ENCODE results near the gene KIF13A. TPM values are rescaled to one million over a fixed set of nuclear protein-coding genes. Genes with fewer than 3 reads are reported as not detected.
A peak's percentile ranks its signal among the peaks of the same experiment; 100 is the strongest.
"Not testable (repeated sequence)": the region's sequence is repeated elsewhere in the genome, so short reads cannot be mapped to it uniquely, and the experiment has no call there.

The KIF13A gene
- under 1 TPM in 1 of 2 donors, not detected in 1; 0.45 TPM for total RNA-seq

GRCh38 chr6:17987447-17987696 is at the start of gene KIF13A:
TSS of gene KIF13A (minus strand) at chr6:17987635. CDS start at chr6:17987463, 172 bp downstream.
- peaks cover 9% of the 10 kb centered on the region for H3K4me1 Mint-ChIP-seq
- H3K36me3 Mint-ChIP-seq (ENCODE audit: low read depth), result peaks cover 5% of the 10 kb centered on the region
- no peak within 1 kb of the TSS for H3K27ac Mint-ChIP-seq
- H3K4me3 Mint-ChIP-seq, result peak within 1 kb of the TSS; percentile 76
- ATAC-seq (replicated peaks), result no peak
- no peaks in the 10 kb centered on the region for H3K9me3 Mint-ChIP-seq
- peaks cover 50% of the 10 kb centered on the region for H3K27me3 Mint-ChIP-seq

DNA sequence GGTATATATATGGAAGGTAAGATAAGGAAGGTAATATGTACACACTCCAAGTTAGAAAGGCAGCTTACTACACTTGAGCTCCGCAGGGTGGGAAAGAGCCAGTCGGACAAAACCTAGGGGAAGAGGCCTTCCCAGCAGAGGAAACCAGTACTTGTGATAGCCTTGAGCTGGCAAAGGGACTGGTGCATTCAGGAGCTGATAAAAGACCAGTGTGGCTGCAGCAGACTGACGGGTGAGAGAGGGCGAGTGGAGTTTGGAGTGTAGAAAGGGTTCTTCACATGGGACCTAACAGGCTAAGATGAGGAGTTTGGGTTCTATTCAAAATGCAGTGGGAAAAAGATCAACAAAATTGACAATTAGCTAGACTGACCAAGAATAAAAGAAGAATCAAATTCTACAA is 49.3 kb upstream of the KIF13A start:
- no peaks in the 10 kb centered on the region for H3K4me1 Mint-ChIP-seq
- ATAC-seq (replicated peaks), result no peak
- no peak overlapping the region for H3K4me3 Mint-ChIP-seq
- H3K27me3 Mint-ChIP-seq, result peaks cover 10% of the 10 kb centered on the region
- H3K9me3 Mint-ChIP-seq, result no peaks in the 10 kb centered on the region
- no peak overlapping the region for H3K27ac Mint-ChIP-seq
- no peaks in the 10 kb centered on the region for H3K36me3 Mint-ChIP-seq (ENCODE audit: low read depth)

- no peaks in the 10 kb centered on the region for H3K9me3 Mint-ChIP-seq
- H3K4me3 Mint-ChIP-seq, result no peak overlapping the region
- peaks cover 13% of the 10 kb centered on the region for H3K27me3 Mint-ChIP-seq
- H3K36me3 Mint-ChIP-seq (ENCODE audit: low read depth), result no peaks in the 10 kb centered on the region
- no peak overlapping the region for H3K27ac Mint-ChIP-seq
- H3K4me1 Mint-ChIP-seq, result no peaks in the 10 kb centered on the region
- no peak for ATAC-seq (replicated peaks)
These were observed 48.0 kb upstream of the KIF13A start for GRCh38 chr6:18035330-18035854.

DNA sequence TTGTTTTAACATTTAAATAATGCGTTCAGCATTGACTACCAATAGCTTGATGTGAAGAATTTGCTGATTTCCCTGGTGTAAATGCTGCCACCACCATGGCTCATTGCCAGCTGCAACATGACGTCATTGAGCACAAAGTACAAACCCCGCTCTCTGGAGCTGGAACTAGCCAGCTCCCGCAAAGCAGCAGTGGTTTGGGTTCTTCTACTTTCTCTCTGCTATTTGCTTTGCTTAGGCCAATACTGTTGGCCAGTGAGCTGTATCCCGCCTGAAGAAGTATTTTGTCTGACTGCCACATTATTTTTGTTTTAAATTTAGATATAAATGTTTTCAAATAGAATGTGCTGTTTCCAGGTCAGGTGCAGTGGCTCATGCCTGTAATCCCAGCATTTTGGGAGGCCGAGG is 47.4 kb upstream of the KIF13A start:
- Mint-ChIP-seq H3K36me3 (ENCODE audit: low read depth) (no peaks in the 10 kb centered on the region), H3K4me3 (no peak overlapping the region), H3K9me3 (no peaks in the 10 kb centered on the region), H3K27ac (no peak overlapping the region), H3K27me3 (peaks cover 13% of the 10 kb centered on the region), H3K4me1 (no peaks in the 10 kb centered on the region)
- no peak for ATAC-seq (replicated peaks)

GRCh38 chr6:18031680-18032256 is 44.3 kb upstream of the KIF13A start:
- H3K36me3 Mint-ChIP-seq (ENCODE audit: low read depth), result no peaks in the 10 kb centered on the region
- no peak overlapping the region for H3K27ac Mint-ChIP-seq
- ATAC-seq (replicated peaks), result no peak
- H3K4me3 Mint-ChIP-seq, result no peak overlapping the region
- H3K27me3 Mint-ChIP-seq, result peaks cover 12% of the 10 kb centered on the region
- no peaks in the 10 kb centered on the region for H3K9me3 Mint-ChIP-seq
- no peaks in the 10 kb centered on the region for H3K4me1 Mint-ChIP-seq

GRCh38 chr6:18031189-18031588 is 43.8 kb upstream of the KIF13A start:
- Mint-ChIP-seq H3K4me3 (no peak overlapping the region), H3K9me3 (no peaks in the 10 kb centered on the region), H3K4me1 (no peaks in the 10 kb centered on the region), H3K36me3 (ENCODE audit: low read depth) (no peaks in the 10 kb centered on the region), H3K27ac (no peak overlapping the region), H3K27me3 (peaks cover 9% of the 10 kb centered on the region)
- no peak for ATAC-seq (replicated peaks)

- H3K27me3 Mint-ChIP-seq, result peaks cover 9% of the 10 kb centered on the region
- H3K36me3 Mint-ChIP-seq (ENCODE audit: low read depth), result no peaks in the 10 kb centered on the region
- H3K27ac Mint-ChIP-seq, result no peak overlapping the region
- ATAC-seq (replicated peaks), result no peak
- no peaks in the 10 kb centered on the region for H3K4me1 Mint-ChIP-seq
- H3K9me3 Mint-ChIP-seq, result no peaks in the 10 kb centered on the region
- no peak overlapping the region for H3K4me3 Mint-ChIP-seq
These were observed 40.9 kb upstream of the KIF13A start for GRCh38 chr6:18028332-18028731.

GRCh38 chr6:18025596-18025995 is 38.2 kb upstream of the KIF13A start:
- Mint-ChIP-seq H3K27ac (no peak overlapping the region), H3K27me3 (no peaks in the 10 kb centered on the region), H3K9me3 (no peaks in the 10 kb centered on the region), H3K4me1 (no peaks in the 10 kb centered on the region), H3K4me3 (no peak overlapping the region), H3K36me3 (ENCODE audit: low read depth) (no peaks in the 10 kb centered on the region)
- ATAC-seq (replicated peaks), result no peak

GRCh38 chr6:18024876-18025275 is 37.4 kb upstream of the KIF13A start:
- Mint-ChIP-seq H3K27ac (no peak overlapping the region), H3K4me3 (no peak overlapping the region), H3K4me1 (no peaks in the 10 kb centered on the region), H3K27me3 (no peaks in the 10 kb centered on the region), H3K36me3 (ENCODE audit: low read depth) (no peaks in the 10 kb centered on the region), H3K9me3 (no peaks in the 10 kb centered on the region)
- no peak for ATAC-seq (replicated peaks)

GRCh38 chr6:18023891-18024290 is 36.5 kb upstream of the KIF13A start:
- Mint-ChIP-seq H3K4me1 (no peaks in the 10 kb centered on the region), H3K4me3 (no peak overlapping the region), H3K36me3 (ENCODE audit: low read depth) (no peaks in the 10 kb centered on the region), H3K27me3 (no peaks in the 10 kb centered on the region), H3K9me3 (no peaks in the 10 kb centered on the region), H3K27ac (no peak overlapping the region)
- ATAC-seq (replicated peaks), result no peak

GRCh38 chr6:18022398-18023231 is 35.2 kb upstream of the KIF13A start:
- Mint-ChIP-seq H3K4me3 (no peak overlapping the region), H3K36me3 (ENCODE audit: low read depth) (no peaks in the 10 kb centered on the region), H3K4me1 (no peaks in the 10 kb centered on the region), H3K27me3 (peaks cover 2% of the 10 kb centered on the region), H3K9me3 (no peaks in the 10 kb centered on the region), H3K27ac (no peak overlapping the region)
- ATAC-seq (replicated peaks), result no peak

DNA sequence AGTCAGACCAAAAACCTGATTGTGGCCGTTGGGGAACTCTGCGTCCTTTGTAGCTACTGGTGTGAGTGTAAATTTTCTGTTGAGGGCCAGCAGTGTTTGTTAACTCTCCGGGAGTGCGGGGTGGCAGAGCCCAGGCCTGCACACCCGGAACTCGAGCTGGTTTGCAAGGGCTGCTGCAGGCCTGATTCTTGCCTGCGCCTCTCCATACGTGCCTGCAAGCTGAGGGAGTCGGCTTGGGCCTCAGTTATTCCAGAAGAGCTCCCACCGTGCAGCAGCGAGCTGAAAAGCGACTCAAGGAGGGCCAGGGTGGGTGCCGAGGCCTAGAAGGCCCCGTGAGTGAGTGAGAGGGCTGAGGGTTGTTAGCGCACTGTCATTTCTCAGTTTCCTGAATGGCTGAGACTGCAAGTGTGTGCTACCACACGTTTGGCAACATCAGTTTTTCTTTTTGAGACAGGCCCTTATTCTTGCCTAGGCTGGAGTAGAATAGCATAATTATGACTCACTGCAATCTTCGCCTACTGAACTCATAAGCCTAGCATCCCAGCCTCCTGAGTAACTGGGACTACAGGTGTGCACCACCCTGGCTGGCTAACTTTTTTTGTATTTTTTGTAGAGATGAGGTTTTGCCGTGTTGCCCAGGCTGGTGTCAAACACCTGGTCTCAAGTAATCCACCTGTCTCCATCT is 33.9 kb upstream of the KIF13A start:
- no peak for ATAC-seq (replicated peaks)
- no peaks in the 10 kb centered on the region for H3K36me3 Mint-ChIP-seq (ENCODE audit: low read depth)
- peaks cover 2% of the 10 kb centered on the region for H3K27me3 Mint-ChIP-seq
- no peak overlapping the region for H3K27ac Mint-ChIP-seq
- no peak overlapping the region for H3K4me3 Mint-ChIP-seq
- H3K9me3 Mint-ChIP-seq, result no peaks in the 10 kb centered on the region
- no peaks in the 10 kb centered on the region for H3K4me1 Mint-ChIP-seq

GRCh38 chr6:18020545-18020944 is 33.1 kb upstream of the KIF13A start:
- H3K36me3 Mint-ChIP-seq (ENCODE audit: low read depth); H3K9me3 Mint-ChIP-seq; ATAC-seq (replicated peaks); H3K4me3 Mint-ChIP-seq; H3K27me3 Mint-ChIP-seq; H3K4me1 Mint-ChIP-seq; H3K27ac Mint-ChIP-seq: not testable (repeated sequence)

DNA sequence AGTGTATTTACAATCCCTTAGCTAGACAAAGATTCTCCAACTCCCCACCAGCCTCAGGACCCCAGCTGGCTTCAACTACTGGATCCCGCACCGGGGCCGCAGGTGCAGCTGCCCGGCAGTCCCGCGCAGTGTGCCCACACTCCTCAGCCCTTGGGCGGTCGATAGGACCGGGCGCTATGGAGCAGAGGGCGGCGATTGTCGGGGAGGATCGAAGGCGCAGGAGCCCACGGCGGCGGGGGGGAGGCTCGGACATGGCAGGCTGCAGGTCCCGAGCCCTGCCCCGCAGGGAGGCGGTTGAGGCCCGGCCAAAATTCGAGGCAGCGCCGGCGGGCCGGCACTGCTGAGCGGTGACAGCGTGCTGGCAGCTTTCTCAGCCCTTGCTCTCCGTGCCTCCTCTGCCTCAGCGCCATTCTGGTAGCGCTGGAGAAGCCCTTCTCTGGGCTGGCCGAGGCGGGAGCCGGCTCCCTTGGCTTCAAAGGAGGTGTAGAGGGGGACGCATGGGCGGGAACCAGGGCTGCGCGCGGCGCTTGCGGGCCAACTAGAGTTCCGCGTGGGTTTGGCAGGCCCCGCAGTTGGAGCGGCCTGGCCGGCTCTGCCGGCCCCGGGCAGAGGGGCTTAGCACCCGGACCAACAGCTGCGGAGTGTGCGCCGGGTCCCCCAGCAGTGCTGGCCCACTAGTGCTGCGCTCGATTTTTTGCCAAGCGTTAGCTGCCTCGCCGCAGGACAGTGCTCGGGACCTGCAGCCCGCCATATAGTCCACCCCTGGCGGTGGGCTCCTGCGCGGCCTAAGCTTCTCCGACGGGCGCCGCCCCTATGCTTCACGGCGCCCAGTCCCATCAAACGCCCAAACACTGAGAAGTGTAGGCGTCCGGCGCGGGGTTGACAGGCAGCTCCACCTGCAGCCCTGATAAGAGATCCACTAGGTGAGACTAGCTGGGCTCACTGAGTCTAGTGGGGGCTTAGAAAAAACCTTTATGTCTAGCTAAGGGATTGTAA is 32.4 kb upstream of the KIF13A start:
- no peak for ATAC-seq (replicated peaks)
- Mint-ChIP-seq H3K4me3 (no peak overlapping the region), H3K4me1 (no peaks in the 10 kb centered on the region), H3K9me3 (no peaks in the 10 kb centered on the region), H3K27me3 (peaks cover 2% of the 10 kb centered on the region), H3K27ac (no peak overlapping the region), H3K36me3 (ENCODE audit: low read depth) (no peaks in the 10 kb centered on the region)

Measured in activated T-helper 17 cell treated with anti-CD3 and anti-CD28 coated beads, Interleukin-2, amount 50 U/mL, for 72 hours (primary cell).